Endometrial microvascular endothelial cells (primary cell): ENCODE results near the gene LRRTM4. TPM values are rescaled to one million over a fixed set of nuclear protein-coding genes. Genes with fewer than 3 reads are reported as not detected.

Experiments
- in situ Hi-C: cut with HindIII; loops from 2 replicates; pipeline ENCODE4 v1.10.0; 2017; ENCODE audit warnings: low sequenced_read_pairs, low pct_unique_long_range_greater_than_20kb; ENCODE audit errors: inconsistent ontology term
- total RNA-seq: library from RNA; depleted of rRNA; stranded (reverse); fragments of >200 nt; gene quantifications from one replicate; pipeline ENCODE4 v1.2.3, GENCODE V29; 2015; ENCODE audit errors: inconsistent ontology term

Gene LRRTM4
- total RNA-seq: not detected

- in situ Hi-C loops: no loop called here
Observed at GRCh38 chr2:77521931-77522470, at the start of gene LRRTM4. TSS of gene LRRTM4 (minus strand) at chr2:77522376.

- in situ Hi-C loops: no loop called here
Observed at GRCh38 chr2:77571545-77571944, 49.4 kb upstream of the LRRTM4 start.

GRCh38 chr2:77567723-77568122, 45.5 kb upstream of the LRRTM4 start:
- in situ Hi-C loops: no loop called here

- in situ Hi-C loops: no loop called here
Observed at GRCh38 chr2:77566582-77566981, 44.4 kb upstream of the LRRTM4 start.

- in situ Hi-C loops: no loop called here
Observed at GRCh38 chr2:77566131-77566530, 44.0 kb upstream of the LRRTM4 start.

GRCh38 chr2:77552956-77553355, 30.8 kb upstream of the LRRTM4 start:
- in situ Hi-C loops: no loop called here

- in situ Hi-C loops: no loop called here
Observed at GRCh38 chr2:77538031-77538430, 15.9 kb upstream of the LRRTM4 start.

GRCh38 chr2:77522888-77523287, 712 bp upstream of the LRRTM4 start:
- in situ Hi-C loops: no loop called here

- in situ Hi-C loops: no loop called here
Observed at GRCh38 chr2:77521548-77521891, 656 bp downstream of the LRRTM4 start.

GRCh38 chr2:77520641-77521547, 1.3 kb downstream of the LRRTM4 start:
- in situ Hi-C loops: no loop called here

GRCh38 chr2:77519888-77520506, 2.2 kb downstream of the LRRTM4 start:
- in situ Hi-C loops: no loop called here

GRCh38 chr2:77519164-77519887, 2.9 kb downstream of the LRRTM4 start:
- in situ Hi-C loops: no loop called here

GRCh38 chr2:77518311-77518710, 3.9 kb downstream of the LRRTM4 start:
- in situ Hi-C loops: no loop called here

GRCh38 chr2:77513191-77513590, 9.0 kb downstream of the LRRTM4 start:
- in situ Hi-C loops: no loop called here

GRCh38 chr2:77512507-77512906, 9.7 kb downstream of the LRRTM4 start:
- in situ Hi-C loops: no loop called here

- in situ Hi-C loops: no loop called here
Observed at GRCh38 chr2:77508511-77508910, 13.7 kb downstream of the LRRTM4 start.

- in situ Hi-C loops: no loop called here
Observed at GRCh38 chr2:77507657-77508056, 14.5 kb downstream of the LRRTM4 start.

GRCh38 chr2:77488141-77488540, 34.0 kb downstream of the LRRTM4 start:
- in situ Hi-C loops: no loop called here

GRCh38 chr2:77487074-77487803, 34.9 kb downstream of the LRRTM4 start:
- in situ Hi-C loops: no loop called here
